ENCODE results near the gene RAMP2.

GRCh38 chr17:42783062-42783790 is 22.2 kb downstream of the RAMP2 start:
- TF ChIP-seq ZNF76 (tag by site-specific recombination; IDR thresholded peaks at IDR 0.05; ENCODE audit: borderline replicate concordance, low read depth): no peak
- TF ChIP-seq, protein P1, sequence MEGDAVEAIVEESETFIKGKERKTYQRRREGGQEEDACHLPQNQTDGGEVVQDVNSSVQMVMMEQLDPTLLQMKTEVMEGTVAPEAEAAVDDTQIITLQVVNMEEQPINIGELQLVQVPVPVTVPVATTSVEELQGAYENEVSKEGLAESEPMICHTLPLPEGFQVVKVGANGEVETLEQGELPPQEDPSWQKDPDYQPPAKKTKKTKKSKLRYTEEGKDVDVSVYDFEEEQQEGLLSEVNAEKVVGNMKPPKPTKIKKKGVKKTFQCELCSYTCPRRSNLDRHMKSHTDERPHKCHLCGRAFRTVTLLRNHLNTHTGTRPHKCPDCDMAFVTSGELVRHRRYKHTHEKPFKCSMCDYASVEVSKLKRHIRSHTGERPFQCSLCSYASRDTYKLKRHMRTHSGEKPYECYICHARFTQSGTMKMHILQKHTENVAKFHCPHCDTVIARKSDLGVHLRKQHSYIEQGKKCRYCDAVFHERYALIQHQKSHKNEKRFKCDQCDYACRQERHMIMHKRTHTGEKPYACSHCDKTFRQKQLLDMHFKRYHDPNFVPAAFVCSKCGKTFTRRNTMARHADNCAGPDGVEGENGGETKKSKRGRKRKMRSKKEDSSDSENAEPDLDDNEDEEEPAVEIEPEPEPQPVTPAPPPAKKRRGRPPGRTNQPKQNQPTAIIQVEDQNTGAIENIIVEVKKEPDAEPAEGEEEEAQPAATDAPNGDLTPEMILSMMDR (tag by site-specific recombination; IDR thresholded peaks at IDR 0.05): no peak

Measured in HEK293 (cell line).